Liver (tissue), 9 donors: ENCODE measurements around the gene GABARAP. TPM values are rescaled to one million over a fixed set of nuclear protein-coding genes. Genes with fewer than 3 reads are reported as not detected.
"Not testable (repeated sequence)": the region's sequence is repeated elsewhere in the genome, so short reads cannot be mapped to it uniquely, and the experiment has no call there.

ENCODE experiments used
- DNase-seq: peaks from one replicate; pipeline ENCODE4 v3.0.0-alpha.2; 2017; ENCODE audit warnings: low spot score
- H3K27ac ChIP-seq, 2 donors: one replicate each; pipeline ENCODE4 v1.7.0; 2013; ENCODE audit warnings: inconsistent platforms in 2 of 2, low read length in 2 of 2, control low read depth in 1 of 2, low read depth in 1 of 2, mild to moderate bottlenecking in 1 of 2
- H3K27me3 ChIP-seq, 4 donors: one replicate each; pipeline versions ENCODE4 v1.6.1 to v1.7.0; 2013; ENCODE audit warnings: low read length in 3 of 4, inconsistent platforms in 1 of 4, mild to moderate bottlenecking in 1 of 4, moderate library complexity in 1 of 4; ENCODE audit not compliant: control insufficient read depth in 4 of 4, insufficient read depth in 4 of 4
- H3K36me3 ChIP-seq, 4 donors: one replicate each; pipeline versions ENCODE4 v1.6.1 to v1.7.0; 2013; ENCODE audit warnings: low read length in 3 of 4, mild to moderate bottlenecking in 3 of 4, low read depth in 1 of 4, moderate library complexity in 1 of 4; ENCODE audit not compliant: control insufficient read depth in 4 of 4, insufficient read depth in 3 of 4
- H3K4me1 ChIP-seq, 4 donors: one replicate each; pipeline versions ENCODE4 v1.6.1 to v1.7.0; 2013; ENCODE audit warnings: low read length in 3 of 4, mild to moderate bottlenecking in 3 of 4, moderate library complexity in 1 of 4; ENCODE audit not compliant: control insufficient read depth in 4 of 4, insufficient read depth in 4 of 4
- H3K4me3 ChIP-seq, 3 donors: one replicate each; pipeline versions ENCODE4 v1.6.1 to v1.7.0; 2013; ENCODE audit warnings: low read length in 3 of 3, control low read depth in 1 of 3, low read depth in 1 of 3, mild to moderate bottlenecking in 1 of 3
- H3K9ac ChIP-seq, 2 donors: one replicate each; pipeline ENCODE4 v1.7.0; 2013; ENCODE audit warnings: low read length in 2 of 2, mild to moderate bottlenecking in 2 of 2, moderate library complexity in 2 of 2, control low read depth in 1 of 2, low read depth in 1 of 2
- H3K9me3 ChIP-seq, 4 donors: one replicate each; pipeline versions ENCODE4 v1.6.1 to v1.7.0; 2013; ENCODE audit warnings: low read length in 3 of 4; ENCODE audit not compliant: control insufficient read depth in 4 of 4
- EGR1 ChIP-seq, 2 donors: IDR thresholded peaks; 2 replicates each; pipeline ENCODE4 v1.6.1; 2016 to 2018; ENCODE audit warnings: antibody characterized with exemption in 2 of 2, low read depth in 2 of 2
- FOXA1 ChIP-seq: IDR thresholded peaks from 2 replicates; pipeline ENCODE4 v1.6.1; 2016; ENCODE audit warnings: antibody characterized with exemption
- FOXA2 ChIP-seq: IDR thresholded peaks from 2 replicates; pipeline ENCODE4 v1.6.1; 2016; ENCODE audit warnings: antibody characterized with exemption
- GABPA ChIP-seq, 2 donors: IDR thresholded peaks in 1 of 2; conservative IDR thresholded peaks in 1 of 2; 2 replicates each; pipeline ENCODE4 v1.6.1; 2016; ENCODE audit warnings: antibody characterized with exemption in 2 of 2, mild to moderate bottlenecking in 1 of 2, moderate library complexity in 1 of 2
- HNF4A ChIP-seq, 2 donors: conservative IDR thresholded peaks; 2 replicates each; pipeline ENCODE4 v1.6.1; 2016; ENCODE audit warnings: antibody characterized with exemption in 2 of 2, mild to moderate bottlenecking in 2 of 2
- HNF4G ChIP-seq: IDR thresholded peaks from 2 replicates; pipeline ENCODE4 v1.6.1; 2016; ENCODE audit warnings: antibody characterized with exemption
- JUND ChIP-seq, 2 donors: IDR thresholded peaks; 2 replicates each; pipeline ENCODE4 v1.6.1; 2016; ENCODE audit warnings: antibody characterized with exemption in 2 of 2
- NR2F2 ChIP-seq: IDR thresholded peaks from 2 replicates; pipeline ENCODE4 v1.6.1; 2016; ENCODE audit warnings: antibody characterized with exemption
- RXRA ChIP-seq, 2 donors: IDR thresholded peaks; 2 replicates each; pipeline ENCODE4 v1.6.1; 2017 to 2018; ENCODE audit warnings: antibody characterized with exemption in 2 of 2, mild to moderate bottlenecking in 1 of 2
- SP1 ChIP-seq: IDR thresholded peaks from 2 replicates; pipeline ENCODE4 v1.6.1; 2018; ENCODE audit warnings: antibody characterized with exemption, mild to moderate bottlenecking
- TAF1 ChIP-seq: conservative IDR thresholded peaks from 2 replicates; pipeline ENCODE4 v1.6.1; 2016; ENCODE audit warnings: antibody characterized with exemption, mild to moderate bottlenecking
- YY1 ChIP-seq: IDR thresholded peaks from 2 replicates; pipeline ENCODE4 v1.6.1; 2016; ENCODE audit warnings: antibody characterized with exemption, mild to moderate bottlenecking
- WGBS: extraction: QIAGEN DNeasy Blood & Tissue Kit; methylation state at CpG from one replicate; pipeline ENCODE4 v1.1.7; 2013; 5-methylcytosine and 5-hydroxymethylcytosine counted together
- polyA plus RNA-seq, 2 donors: library from polyadenylated mRNA; stranded (reverse) in 1 of 2; unstranded in 1 of 2; fragments of 200-250 nt in 1 of 2; fragments of >200 nt in 1 of 2; fragmentation: Nextera tagmentation in 1 of 2; extraction: Ambion mirVana in 1 of 2; gene quantifications; one replicate each; pipeline versions ENCODE4 v1.2.1 to v1.2.3, GENCODE V29; 2013 to 2015
- total RNA-seq, 2 donors: library from RNA; depleted of rRNA; stranded (reverse); fragments of >200 nt; gene quantifications; one replicate each; pipeline ENCODE4 v1.2.3, GENCODE V29; 2014
- TF ChIP-seq, protein P1 (sequence below): IDR thresholded peaks from 2 replicates; pipeline ENCODE4 v1.6.1; 2016; ENCODE audit warnings: antibody characterized with exemption
- TF ChIP-seq, protein P2 (sequence below): IDR thresholded peaks from 2 replicates; pipeline ENCODE4 v1.6.1; 2016; ENCODE audit warnings: antibody characterized with exemption, mild to moderate bottlenecking
- TF ChIP-seq, protein P3 (sequence below): IDR thresholded peaks from 2 replicates; pipeline ENCODE4 v1.6.1; 2016; ENCODE audit warnings: antibody characterized with exemption
- TF ChIP-seq, protein P4 (sequence below): IDR thresholded peaks from 2 replicates; pipeline ENCODE4 v1.6.1; 2016; ENCODE audit warnings: antibody characterized with exemption
- donor health status: healthy.
- donor health status: healthy.
- donor health status: healthy.
- donor health status: healthy.
- donor health status: healthy.

GABARAP gene
- total and polyA plus RNA-seq, 4 donors: 74.4 to 489 (median 205) TPM

DNA sequence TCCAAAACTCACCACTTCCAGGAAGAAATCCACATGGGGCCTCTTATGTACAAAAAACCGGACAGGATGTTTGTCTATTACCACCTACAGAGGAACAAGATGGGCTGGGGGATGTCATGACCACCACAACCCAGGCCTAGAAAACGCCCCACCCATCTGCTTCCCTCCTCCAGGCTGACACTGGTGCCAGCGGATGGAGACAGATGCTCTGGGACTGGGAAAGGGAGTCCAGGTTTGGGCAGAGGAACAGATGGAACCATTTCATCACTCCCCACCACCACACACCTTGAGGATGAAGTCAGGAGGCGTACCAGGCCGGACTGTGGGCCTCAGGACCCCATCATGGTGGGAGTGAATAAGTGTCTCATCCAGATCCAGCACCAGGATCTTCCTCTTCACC lies 4.5 kb upstream of the GABARAP start:
- peaks cover 3 to 32% (median 25%) of the 10 kb centered on the region in 4 donors for H3K4me1 ChIP-seq
- no peaks in the 10 kb centered on the region for H3K9me3 ChIP-seq
- no peaks in the 10 kb centered on the region for H3K27me3 ChIP-seq
- DNase-seq: no peak
- no peak for TF ChIP-seq TAF1
- no peak for TF ChIP-seq SP1
- TF ChIP-seq, protein P1, sequence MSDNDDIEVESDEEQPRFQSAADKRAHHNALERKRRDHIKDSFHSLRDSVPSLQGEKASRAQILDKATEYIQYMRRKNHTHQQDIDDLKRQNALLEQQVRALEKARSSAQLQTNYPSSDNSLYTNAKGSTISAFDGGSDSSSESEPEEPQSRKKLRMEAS: no peak
- no peak for TF ChIP-seq RXRA (IDR thresholded peaks at IDR 0.05)
- TF ChIP-seq NR2F2: no peak
- TF ChIP-seq GABPA (IDR thresholded peaks at IDR 0.05 in 1 of 2, conservative IDR thresholded peaks at IDR 0.05 in 1 of 2): no peak
- TF ChIP-seq HNF4G: no peak
- TF ChIP-seq FOXA2: no peak
- 94% methylated on average over 5 of the region's 5 CpGs for WGBS
- H3K4me3 ChIP-seq: no peak overlapping the region
- H3K9ac ChIP-seq: no peak overlapping the region
- no peak overlapping the region for H3K27ac ChIP-seq
- peaks cover 3 to 24% (median 13%) of the 10 kb centered on the region in 4 donors for H3K36me3 ChIP-seq

DNA sequence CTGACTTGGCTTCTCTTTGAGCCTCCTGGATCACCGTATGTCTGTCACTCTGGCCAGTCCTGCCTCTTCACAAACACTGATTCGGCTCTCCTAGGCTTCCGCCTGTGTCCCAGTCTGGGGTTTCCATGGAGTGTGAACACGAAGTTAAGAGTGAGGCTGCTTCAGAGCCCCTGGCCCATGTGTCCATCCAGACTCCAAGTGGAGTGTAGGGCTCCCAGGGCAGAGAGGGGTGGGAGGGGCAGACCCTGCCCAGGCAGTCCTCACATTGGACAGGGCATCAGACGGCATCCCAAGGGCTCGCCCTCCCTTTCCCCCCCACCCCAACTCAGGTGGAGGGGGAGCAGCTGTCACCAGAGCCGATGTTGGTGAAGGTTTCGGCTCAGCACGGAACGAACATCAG lies 1.6 kb upstream of the GABARAP start:
- not testable (repeated sequence) for H3K9me3 ChIP-seq, H3K27me3 ChIP-seq, DNase-seq
- 75% methylated on average over 10 of the region's 10 CpGs for WGBS
- peaks cover 2 to 32% (median 27%) of the 10 kb centered on the region in 4 donors for H3K4me1 ChIP-seq
- H3K27ac ChIP-seq: peak overlapping the region; percentile 98 to 99
- peak overlapping the region in 1 of 2 donors; percentile 90 for H3K9ac ChIP-seq
- peak overlapping the region in 1 of 3 donors; percentile 74 for H3K4me3 ChIP-seq
- H3K36me3 ChIP-seq: peaks cover 3 to 32% (median 20%) of the 10 kb centered on the region in 4 donors

DNA sequence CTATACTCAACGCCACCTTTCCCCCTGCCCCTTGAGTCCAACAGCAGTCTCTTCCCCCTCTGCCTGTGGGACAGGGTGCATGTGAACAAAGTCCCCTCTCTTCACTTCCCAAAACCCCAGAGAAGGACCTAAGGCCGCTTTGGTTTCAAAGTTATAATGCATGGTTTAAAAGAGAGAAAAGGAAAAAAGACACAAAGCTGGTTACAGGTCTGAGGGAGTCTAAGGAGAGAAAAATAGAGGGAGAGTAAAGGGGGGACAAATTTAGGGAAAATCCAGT lies 1.1 kb upstream of the GABARAP start:
- 20% methylated on average over 2 of the region's 2 CpGs for WGBS
- peak overlapping the region; percentile 98 to 99 for H3K27ac ChIP-seq
- DNase-seq: no peak
- peaks cover 3 to 32% (median 20%) of the 10 kb centered on the region in 4 donors for H3K36me3 ChIP-seq
- no peaks in the 10 kb centered on the region for H3K9me3 ChIP-seq
- peak overlapping the region; percentile 52 to 91 (median 74) for H3K4me3 ChIP-seq
- H3K4me1 ChIP-seq: peaks cover 2 to 31% (median 25%) of the 10 kb centered on the region in 4 donors
- peak overlapping the region; percentile 83 to 90 for H3K9ac ChIP-seq
- no peak for TF ChIP-seq HNF4A (conservative IDR thresholded peaks at IDR 0.05)
- no peaks in the 10 kb centered on the region for H3K27me3 ChIP-seq

DNA sequence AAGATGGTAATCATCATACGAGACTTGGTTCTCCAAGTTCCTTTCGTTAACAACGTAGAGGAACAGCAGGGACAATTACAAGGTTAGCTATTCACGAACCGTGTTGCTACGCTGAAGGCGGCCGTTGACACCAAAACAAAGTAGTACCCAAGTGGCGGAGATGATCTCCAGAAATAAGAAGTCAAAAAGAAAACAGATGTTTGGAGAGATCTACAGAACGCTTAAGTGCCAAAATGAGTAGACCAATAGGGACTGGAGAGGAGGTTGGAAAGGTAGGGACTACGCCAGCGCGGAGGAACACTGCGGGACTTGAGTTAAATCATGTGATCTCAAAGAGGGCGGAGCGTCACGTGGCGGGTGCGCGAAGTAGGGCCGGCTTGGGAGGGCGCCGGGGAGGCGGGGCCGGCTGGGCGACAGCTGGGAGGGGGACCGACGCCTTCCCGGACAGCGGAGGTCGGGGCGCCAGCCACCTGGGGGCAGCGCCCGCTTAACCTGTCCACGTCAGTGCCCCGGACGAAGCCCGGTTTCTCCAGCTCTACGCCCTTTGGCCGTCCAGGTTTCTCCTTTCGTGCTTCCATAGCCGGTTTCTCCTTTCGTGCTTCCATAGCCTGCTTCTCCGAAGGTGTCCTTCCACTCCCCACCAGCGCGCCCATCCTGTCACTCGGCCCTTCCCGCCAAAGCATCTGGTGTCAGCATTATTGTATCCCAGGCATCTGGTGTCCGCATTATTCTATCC lies 636 bp upstream of the GABARAP start:
- 1% methylated on average over 49 of the region's 49 CpGs for WGBS
- TF ChIP-seq SP1 (peak; percentile 45), GABPA (IDR thresholded peaks at IDR 0.05 in 1 of 2, conservative IDR thresholded peaks at IDR 0.05 in 1 of 2) (peak in 1 of 2 donors; percentile 68), FOXA1 (no peak), HNF4G (no peak), EGR1 (IDR thresholded peaks at IDR 0.05; ENCODE audit: low read depth in 2 of 2) (peak; percentile 17 to 75), RXRA (IDR thresholded peaks at IDR 0.05) (no peak), NR2F2 (peak; percentile 17), JUND (IDR thresholded peaks at IDR 0.05) (no peak), YY1 (peak; percentile 80)
- TF ChIP-seq, protein P2, sequence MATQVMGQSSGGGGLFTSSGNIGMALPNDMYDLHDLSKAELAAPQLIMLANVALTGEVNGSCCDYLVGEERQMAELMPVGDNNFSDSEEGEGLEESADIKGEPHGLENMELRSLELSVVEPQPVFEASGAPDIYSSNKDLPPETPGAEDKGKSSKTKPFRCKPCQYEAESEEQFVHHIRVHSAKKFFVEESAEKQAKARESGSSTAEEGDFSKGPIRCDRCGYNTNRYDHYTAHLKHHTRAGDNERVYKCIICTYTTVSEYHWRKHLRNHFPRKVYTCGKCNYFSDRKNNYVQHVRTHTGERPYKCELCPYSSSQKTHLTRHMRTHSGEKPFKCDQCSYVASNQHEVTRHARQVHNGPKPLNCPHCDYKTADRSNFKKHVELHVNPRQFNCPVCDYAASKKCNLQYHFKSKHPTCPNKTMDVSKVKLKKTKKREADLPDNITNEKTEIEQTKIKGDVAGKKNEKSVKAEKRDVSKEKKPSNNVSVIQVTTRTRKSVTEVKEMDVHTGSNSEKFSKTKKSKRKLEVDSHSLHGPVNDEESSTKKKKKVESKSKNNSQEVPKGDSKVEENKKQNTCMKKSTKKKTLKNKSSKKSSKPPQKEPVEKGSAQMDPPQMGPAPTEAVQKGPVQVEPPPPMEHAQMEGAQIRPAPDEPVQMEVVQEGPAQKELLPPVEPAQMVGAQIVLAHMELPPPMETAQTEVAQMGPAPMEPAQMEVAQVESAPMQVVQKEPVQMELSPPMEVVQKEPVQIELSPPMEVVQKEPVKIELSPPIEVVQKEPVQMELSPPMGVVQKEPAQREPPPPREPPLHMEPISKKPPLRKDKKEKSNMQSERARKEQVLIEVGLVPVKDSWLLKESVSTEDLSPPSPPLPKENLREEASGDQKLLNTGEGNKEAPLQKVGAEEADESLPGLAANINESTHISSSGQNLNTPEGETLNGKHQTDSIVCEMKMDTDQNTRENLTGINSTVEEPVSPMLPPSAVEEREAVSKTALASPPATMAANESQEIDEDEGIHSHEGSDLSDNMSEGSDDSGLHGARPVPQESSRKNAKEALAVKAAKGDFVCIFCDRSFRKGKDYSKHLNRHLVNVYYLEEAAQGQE: peak; percentile 57
- TF ChIP-seq, protein P3, sequence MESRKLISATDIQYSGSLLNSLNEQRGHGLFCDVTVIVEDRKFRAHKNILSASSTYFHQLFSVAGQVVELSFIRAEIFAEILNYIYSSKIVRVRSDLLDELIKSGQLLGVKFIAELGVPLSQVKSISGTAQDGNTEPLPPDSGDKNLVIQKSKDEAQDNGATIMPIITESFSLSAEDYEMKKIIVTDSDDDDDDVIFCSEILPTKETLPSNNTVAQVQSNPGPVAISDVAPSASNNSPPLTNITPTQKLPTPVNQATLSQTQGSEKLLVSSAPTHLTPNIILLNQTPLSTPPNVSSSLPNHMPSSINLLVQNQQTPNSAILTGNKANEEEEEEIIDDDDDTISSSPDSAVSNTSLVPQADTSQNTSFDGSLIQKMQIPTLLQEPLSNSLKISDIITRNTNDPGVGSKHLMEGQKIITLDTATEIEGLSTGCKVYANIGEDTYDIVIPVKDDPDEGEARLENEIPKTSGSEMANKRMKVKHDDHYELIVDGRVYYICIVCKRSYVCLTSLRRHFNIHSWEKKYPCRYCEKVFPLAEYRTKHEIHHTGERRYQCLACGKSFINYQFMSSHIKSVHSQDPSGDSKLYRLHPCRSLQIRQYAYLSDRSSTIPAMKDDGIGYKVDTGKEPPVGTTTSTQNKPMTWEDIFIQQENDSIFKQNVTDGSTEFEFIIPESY: peak; percentile 56
- TF ChIP-seq, protein P4, sequence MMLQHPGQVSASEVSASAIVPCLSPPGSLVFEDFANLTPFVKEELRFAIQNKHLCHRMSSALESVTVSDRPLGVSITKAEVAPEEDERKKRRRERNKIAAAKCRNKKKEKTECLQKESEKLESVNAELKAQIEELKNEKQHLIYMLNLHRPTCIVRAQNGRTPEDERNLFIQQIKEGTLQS: peak; percentile 38

More for the DNA sequence above, 636 bp upstream of the GABARAP start:
- peak overlapping the region; percentile 74 to 91 (median 86) for H3K4me3 ChIP-seq
- peak; percentile 95 for DNase-seq
- H3K27me3 ChIP-seq: no peaks in the 10 kb centered on the region
- H3K9me3 ChIP-seq: no peaks in the 10 kb centered on the region
- H3K27ac ChIP-seq: peak overlapping the region; percentile 98 to 99
- peak overlapping the region; percentile 90 for H3K9ac ChIP-seq
- peaks cover 3 to 32% (median 20%) of the 10 kb centered on the region in 4 donors for H3K36me3 ChIP-seq
- peaks cover 2 to 31% (median 25%) of the 10 kb centered on the region in 4 donors for H3K4me1 ChIP-seq
